Activated T-helper 9 cell treated with anti-CD3 and anti-CD28 coated beads, Interleukin-2, amount 50 U/mL, for 16 hours (primary cell): ENCODE measurements around the gene POLD3.
"Not testable (repeated sequence)": the region's sequence is repeated elsewhere in the genome, so short reads cannot be mapped to it uniquely, and the experiment has no call there.

Source experiments
- DNase-seq: peaks from one replicate; pipeline ENCODE4 v3.0.0-alpha.2; 2020; ENCODE audit warnings: low read depth

POLD3 gene

DNA sequence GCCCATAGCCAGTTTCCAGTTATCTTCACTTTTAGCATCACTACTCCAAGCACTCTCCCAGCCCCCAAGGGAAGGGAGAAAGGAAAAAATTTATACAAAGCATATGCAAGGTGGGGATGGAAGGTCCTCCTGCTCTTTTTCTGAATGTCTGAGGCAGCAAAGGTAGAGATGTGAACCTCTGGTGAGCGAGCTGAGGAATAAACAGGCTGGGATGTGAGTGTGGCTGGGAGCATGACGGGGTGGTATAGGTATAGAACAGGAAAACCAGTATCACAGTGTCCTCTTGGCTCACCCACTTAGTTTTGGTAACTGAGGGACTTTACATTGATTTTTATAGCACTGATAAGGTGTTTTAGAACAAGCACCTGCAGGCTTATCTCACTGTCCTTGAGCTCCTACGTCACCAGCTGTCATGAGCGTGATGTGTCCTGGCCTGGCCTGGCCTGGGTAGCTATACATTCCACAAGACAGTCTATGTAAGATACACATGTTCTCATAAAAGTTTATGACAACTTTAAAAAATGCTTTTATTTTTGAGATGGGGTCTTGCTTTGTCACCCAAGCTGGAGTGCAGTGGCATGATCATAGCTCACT lies 10.3 kb upstream of the POLD3 start:
- no peak for DNase-seq

DNA sequence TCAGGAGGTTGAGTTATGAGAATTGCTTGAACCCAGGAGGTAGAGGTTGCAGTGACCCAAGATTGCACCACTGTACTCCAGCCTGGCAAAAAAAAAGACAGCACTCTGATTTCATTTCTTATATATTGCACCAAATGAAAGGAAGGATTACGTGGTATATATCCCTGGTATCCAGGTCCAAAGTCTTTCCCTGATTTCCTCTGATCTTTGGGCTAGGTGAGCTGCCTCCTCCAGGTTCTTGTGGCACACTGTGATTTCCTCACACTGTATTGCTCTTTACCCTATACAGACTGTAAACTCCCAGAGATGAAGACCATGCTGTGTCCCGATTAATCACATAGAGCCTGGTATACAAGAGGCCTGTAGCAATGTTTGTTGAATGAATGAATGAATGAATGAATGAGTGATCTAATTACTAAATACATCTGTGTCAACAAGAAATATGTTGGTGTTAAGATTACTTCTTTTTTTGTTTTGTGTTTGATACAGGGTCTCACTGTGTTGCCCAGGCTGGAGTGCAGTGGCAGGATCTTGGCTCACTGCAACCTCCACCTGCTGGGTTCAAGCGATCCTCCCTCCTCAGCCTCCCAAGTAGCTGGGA lies 9.3 kb upstream of the POLD3 start:
- no peak for DNase-seq

- not testable (repeated sequence) for DNase-seq
Measured at GRCh38 chr11:74590492-74590891, 1.9 kb upstream of the POLD3 start.

DNA sequence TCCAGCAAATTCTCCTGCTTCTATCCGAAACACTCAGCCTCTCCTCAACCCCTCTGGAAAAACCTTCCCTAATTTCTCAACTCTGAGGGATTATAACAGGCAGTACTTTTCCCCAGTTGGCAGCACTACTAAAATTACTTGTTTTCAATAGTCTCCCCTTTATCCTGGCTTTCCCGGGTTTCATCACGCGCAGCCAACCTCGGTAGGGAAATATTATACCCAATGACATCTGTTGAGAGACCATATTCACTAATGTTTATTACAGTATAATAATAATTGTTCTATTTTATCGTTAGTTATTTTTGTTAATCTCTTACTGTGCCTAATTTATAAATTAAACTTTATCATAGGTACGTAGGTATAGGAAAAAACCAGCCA lies 330 bp upstream of the POLD3 start:
- DNase-seq = no peak

- DNase-seq = no peak
Measured at GRCh38 chr11:74593463-74593862, 1.1 kb downstream of the POLD3 start.

DNA sequence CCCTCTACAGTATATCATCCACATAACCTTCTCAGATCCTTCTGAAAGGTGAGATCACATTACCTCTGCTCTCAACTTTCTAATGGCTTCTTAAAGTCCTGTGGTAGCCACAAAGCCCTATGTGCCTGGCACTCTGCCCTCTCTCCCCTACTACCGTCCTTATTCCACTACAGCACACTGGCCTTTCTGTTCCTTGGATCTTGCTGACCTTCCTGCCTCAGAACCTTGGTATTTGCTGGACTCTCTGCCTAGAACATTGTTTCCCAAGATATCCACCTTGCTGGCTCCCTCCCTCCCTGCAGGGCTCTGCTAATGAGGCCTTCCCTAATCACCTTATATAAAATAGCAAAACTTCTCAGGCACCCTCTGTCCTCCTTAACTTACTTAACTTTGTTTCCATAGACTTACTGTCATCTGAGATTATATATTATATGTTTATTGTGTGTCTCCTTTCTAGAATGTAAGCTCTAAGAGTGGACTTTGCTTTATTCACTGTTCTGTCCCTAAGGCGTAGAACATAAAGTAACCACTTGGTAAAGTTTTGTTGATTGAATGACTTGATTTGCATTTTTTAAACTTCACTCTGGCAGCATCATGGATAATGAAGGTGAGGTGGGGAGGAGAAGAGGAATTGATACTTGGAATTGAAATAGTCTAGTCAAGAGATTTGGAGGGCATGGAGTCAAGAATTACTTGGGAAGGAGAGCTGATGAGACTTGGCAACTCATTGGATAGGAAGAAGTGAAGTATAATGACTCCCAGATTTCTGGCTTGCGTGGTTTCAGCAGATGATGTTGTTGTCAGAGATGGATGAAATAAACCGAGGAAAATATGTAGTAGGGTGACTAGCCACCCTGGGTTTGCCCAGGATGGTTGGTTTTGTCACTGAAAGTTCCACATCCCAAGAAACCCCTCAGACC lies 10.5 kb downstream of the POLD3 start:
- no peak for DNase-seq

DNA sequence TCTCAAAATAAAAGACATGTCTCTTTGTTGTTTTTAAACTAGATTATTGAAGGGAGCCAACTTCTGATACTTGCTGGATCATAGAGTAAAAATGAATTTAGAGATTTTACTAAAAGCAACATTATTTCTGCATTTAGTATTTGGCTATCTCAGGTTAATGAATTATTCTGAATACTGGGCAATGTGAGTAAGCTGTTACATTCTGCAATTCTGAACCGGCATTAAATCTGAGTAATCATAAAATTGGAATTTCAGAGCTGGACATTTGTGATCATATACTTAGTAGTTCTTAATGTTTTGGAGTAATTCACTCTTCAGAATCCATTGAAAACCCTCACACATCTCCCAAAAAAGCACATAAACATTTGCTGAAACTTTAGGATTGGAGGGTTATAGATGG lies 11.5 kb downstream of the POLD3 start:
- DNase-seq = no peak

GRCh38 chr11:74604311-74604710 lies 11.9 kb downstream of the POLD3 start:
- no peak for DNase-seq

DNA sequence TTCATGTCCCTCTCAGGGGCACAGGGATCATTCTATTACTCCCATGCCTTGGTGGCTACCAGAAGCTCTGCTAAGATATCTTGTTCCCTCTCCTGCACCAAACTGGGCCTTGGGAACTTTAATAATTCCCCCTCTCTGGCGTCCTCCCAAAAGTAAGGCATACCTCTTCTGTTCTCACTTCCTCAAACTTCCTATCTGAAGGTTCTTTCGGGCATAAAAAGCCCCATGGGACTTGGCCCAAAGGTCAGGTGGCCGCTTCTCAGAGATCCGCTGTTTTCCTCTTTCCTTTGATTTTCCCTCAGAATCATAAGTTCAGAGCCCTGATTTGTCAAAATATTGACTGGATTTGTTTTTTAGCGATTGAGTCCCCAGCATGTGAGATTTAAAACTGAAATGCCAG lies 13.0 kb downstream of the POLD3 start:
- no peak for DNase-seq

GRCh38 chr11:74608431-74608830 lies 16.0 kb downstream of the POLD3 start:
- no peak for DNase-seq

GRCh38 chr11:74611369-74611861 lies 19.0 kb downstream of the POLD3 start:
- no peak for DNase-seq

GRCh38 chr11:74612877-74613276 lies 20.5 kb downstream of the POLD3 start:
- no peak for DNase-seq

GRCh38 chr11:74615311-74615710 lies 22.9 kb downstream of the POLD3 start:
- no peak for DNase-seq

GRCh38 chr11:74615988-74616387 lies 23.6 kb downstream of the POLD3 start:
- no peak for DNase-seq

GRCh38 chr11:74620531-74620930 lies 28.1 kb downstream of the POLD3 start:
- DNase-seq = no peak

GRCh38 chr11:74626130-74626529 lies 33.7 kb downstream of the POLD3 start:
- no peak for DNase-seq

GRCh38 chr11:74626604-74627003 lies 34.2 kb downstream of the POLD3 start:
- DNase-seq = no peak

GRCh38 chr11:74627381-74627780 lies 35.0 kb downstream of the POLD3 start:
- no peak for DNase-seq

GRCh38 chr11:74630043-74630442 lies 37.7 kb downstream of the POLD3 start:
- DNase-seq = no peak

DNA sequence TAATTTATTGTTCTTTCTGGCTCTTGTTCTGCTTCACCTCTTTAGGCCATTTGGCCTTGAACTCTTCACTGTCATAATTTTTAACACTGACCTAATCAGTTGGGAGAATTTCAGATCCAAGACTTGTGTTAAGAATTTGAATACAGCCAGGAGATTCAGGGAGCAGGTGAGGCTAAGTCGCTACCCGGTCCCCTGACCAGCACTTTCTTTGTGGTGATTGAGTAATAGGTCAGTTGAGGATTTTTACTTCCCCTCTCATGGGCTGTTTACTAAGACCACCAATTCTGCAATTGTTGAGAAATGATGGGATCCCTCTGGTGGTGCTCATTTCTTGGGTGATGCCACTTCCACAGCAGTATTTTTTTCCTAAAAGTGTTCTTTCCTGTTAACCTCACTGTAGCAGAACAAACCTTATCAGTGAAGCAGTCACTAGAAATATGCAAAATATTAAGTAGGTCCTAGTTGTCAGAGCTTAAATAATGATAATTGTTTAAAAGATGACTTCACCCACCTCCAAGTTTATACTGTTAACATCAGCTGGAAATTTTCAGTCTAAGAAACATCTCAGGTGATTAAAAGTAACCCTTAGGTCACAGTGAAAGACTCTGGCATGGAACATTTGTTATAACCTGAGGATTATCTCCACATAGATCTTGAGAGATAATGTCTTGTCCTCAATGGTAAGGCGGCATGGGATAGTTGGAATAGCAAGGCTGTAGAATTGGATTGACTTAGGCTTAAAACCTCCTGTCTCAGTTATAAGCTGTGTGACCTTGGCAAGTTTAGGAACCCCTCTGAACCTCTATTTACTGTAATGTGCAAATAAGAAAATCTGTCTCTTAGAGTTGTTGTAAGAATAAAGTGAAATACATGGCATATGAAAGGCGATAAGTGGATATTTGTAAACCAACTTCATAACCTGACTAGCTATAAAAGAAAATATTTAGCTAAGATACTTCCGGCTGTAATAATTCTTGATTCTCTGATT lies 41.3 kb downstream of the POLD3 start:
- no peak for DNase-seq

GRCh38 chr11:74634537-74634936 lies 42.2 kb downstream of the POLD3 start:
- DNase-seq = no peak

DNA sequence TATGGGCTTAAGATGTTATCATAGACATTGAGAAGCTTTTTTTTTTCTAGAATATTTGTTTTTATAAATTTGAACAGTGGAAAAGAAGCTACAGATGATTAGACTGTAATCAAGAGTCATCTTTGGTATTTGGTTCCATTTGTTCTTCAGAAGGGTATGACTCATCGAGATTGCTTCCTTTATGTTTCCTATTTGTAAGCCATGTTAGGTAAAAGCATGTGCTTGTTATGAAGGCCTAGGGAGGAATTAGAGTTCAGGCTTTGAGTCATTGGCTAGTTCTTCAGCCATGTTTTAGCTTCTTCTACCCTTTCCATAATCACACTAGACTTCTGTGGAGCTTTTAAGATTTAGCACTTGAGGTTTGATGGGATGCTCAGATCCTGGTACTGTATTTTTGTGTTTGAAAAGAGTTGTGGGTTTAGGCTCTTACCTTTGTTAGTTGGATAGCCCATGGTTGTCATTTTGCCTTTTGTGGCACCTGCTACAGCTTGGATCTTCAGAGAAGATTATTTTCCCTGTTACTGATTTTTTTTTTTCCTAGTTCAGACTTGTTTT lies 44.3 kb downstream of the POLD3 start:
- no peak for DNase-seq
